ENCODE results near the gene TMEM117.

GRCh38 chr12:44114906-44115305 is 279.0 kb downstream of the TMEM117 start:
- TF ChIP-seq CTCF (IDR thresholded peaks at IDR 0.05) (no peak), EZH2 (IDR thresholded peaks at IDR 0.05; ENCODE audit: borderline replicate concordance, insufficient read depth, low read depth, low read length, poor library complexity, severe bottlenecking) (no peak)

Measured in B cell (primary cell).